PC-3 (cell line): Measurements from ENCODE around the gene RGL3.

Source experiments
- CTCF ChIP-seq: fragments of 300-600 bp; sonication (generic); conservative IDR thresholded peaks from 2 replicates; pipeline ENCODE4 v1.5.1; 2017; ENCODE audit warnings: antibody characterized with exemption, low read depth, mild to moderate bottlenecking, low read length
- EZH2 ChIP-seq: fragments of 300-600 bp; sonication (generic); IDR thresholded peaks from one replicate; pipeline ENCODE4 v1.6.1; 2017; ENCODE audit warnings: antibody characterized with exemption, mild to moderate bottlenecking, low read length; ENCODE audit not compliant: unreplicated experiment
- EZH2phosphoT487 ChIP-seq: fragments of 300-600 bp; sonication (generic); IDR thresholded peaks from 2 replicates; pipeline ENCODE4 v1.6.1; 2018; ENCODE audit warnings: mild to moderate bottlenecking, antibody characterized with exemption, low read length, borderline replicate concordance

- TF ChIP-seq CTCF (no peak), EZH2 (no peak), EZH2phosphoT487 (no peak)
Observed at GRCh38 chr19:11435833-11436313, 16.8 kb upstream of the RGL3 start.
